SHP77 (cell line): ENCODE results near the gene ARF1.

Experiments used
- DNase-seq, 2 experiments: peaks; one replicate each; lab custom pipeline; 2025; lab: John Stamatoyannopoulos, UW

Gene ARF1

GRCh38 chr1:228082214-228082917, at the start of gene ARF1:
Gene ARF1 (plus strand): TSS chr1:228082708. CDS start chr1:228097115, 14,407 bp downstream.
- DNase-seq: peak; percentile 73 to 82

- no peak for DNase-seq
Measured at GRCh38 chr1:228033376-228033775, 49.1 kb upstream of the ARF1 start.

DNA sequence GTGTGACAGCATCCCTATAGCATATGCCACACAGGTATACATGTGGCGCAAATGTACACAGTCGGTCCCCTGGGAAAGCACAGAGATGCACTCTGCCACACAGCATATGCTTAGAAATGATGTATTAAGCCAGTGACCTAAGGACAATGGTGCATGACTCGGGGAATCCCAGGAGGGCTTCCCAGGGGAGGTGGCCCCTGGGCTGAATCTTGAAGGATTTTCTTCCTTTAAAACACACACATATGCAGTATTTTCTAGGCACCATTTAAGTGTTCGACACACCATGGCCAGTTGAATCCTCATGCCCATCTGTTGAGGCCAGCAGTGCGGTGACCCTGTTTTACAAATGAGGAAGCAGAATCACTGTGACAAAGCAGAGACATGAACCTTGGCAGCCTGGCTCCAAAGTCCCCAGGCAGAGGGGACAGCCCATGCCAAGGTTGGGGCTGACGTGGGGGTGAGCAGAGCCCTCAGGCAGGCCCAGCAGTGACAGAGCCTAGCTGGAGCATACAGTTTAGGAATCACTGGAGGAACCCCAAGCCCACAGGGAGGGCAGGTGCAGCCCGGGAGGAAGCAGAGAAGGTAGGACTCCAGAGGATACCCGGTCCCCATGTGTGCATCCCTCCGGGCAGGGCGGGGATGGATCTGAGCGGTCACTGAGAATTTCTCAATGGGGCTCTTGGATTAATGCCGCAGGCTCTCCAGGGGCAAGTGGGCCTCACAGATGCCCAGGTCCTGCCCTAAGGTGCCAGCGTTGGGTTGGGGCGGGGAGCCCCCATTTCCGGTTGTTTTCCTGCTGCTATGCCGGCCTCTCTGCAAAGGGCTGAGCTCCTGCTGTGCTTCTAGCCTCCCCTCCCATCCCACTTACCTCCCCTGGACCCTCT, 47.3 kb upstream of the ARF1 start:
- DNase-seq: no peak

DNA sequence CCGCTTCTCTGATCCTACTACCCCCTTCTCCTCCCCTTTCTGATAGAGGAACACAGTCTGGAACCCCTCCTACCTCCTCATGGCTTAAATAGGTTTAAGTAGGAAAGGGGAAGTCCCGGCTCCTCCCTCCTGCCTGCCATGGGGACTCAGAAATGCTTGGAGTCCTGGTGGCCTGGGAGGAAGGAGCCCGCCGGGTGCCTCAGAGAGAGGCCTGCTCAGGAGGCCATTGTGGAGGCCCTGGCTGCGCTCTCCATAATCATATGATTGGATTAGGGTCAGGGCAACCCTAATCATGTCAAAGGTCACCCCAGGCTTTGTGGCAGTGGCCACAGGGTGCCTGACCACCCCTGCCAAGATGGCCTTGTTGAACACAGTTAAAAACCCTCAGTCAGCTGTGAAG, 46.7 kb upstream of the ARF1 start:
- DNase-seq: no peak

DNA sequence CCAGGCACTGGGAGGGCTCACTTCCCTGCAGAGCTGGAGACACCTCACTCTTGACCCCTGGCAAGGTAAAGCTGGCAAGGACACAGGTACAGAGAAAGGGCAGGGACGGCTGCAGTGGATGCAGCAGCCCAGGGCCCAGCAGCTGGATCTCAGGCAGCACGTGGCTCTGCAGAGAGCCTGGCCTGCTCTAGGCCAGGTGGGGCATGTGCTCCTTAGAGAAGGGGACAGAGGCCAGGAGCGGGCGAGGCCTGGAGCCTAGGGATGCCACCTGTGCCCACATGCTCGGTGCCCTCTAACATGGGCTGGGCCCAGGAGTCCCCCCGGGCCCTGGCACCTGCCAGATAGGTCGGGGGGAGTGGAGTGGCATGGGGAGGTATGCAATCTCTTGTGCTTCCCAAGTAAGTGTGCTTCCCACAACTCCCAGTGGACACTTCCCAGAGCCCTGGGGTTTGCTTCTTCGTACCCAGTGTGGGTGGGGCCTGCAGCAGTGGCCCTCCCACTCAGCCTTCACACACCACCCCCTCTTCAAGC, 45.7 kb upstream of the ARF1 start:
- no peak for DNase-seq

DNA sequence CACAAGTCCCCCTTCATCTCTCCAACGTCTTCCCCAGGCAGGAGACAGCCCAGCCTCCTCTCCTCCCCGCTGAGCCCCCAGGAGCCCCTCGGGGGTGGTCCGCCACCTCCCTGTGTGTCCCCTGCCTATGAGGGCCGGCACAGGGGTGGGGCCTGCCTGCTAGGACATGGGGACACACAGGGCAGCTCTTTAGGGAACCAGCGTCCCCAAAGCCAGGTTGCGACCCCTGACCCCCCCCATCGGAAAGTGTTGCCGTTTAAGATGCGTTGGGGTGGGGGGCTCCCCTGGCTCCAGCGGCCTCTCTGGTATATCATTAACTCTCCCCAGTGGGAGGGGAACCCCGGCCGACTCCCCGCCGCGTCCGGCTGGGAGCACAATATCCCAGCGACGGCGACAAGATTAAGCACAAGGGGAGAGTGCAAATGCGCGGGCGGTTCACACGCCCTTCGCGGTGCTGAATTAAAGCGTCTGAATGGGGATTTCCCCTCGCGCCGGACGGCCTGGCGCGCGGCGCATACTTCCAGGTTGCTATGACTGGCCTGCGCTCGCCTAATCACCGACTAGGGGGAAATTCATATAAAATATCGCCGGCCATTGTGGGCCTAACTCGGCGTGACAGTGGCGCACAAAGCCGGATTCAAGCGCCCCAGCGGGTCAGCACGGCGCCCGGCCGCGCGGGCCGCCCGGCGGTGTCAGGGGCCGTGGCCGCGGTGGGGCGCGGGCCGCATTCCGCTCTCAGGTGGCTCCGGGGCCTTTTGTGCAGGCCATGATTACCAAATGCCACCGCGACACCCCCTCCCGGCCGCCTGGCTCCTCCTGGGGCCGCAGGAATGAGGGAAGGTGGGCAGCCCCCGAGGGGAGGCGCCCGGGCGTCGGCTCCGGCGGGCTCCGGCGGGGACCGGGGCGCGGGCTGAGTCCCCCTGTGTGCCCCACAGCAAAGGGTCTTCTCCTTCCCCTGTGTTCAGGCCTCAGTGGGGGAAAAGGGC, 44.8 kb upstream of the ARF1 start:
- DNase-seq: no peak

- DNase-seq: no peak
Measured at GRCh38 chr1:228038387-228039005, 44.0 kb upstream of the ARF1 start.

- no peak for DNase-seq
Measured at GRCh38 chr1:228039006-228039903, 43.3 kb upstream of the ARF1 start.

DNA sequence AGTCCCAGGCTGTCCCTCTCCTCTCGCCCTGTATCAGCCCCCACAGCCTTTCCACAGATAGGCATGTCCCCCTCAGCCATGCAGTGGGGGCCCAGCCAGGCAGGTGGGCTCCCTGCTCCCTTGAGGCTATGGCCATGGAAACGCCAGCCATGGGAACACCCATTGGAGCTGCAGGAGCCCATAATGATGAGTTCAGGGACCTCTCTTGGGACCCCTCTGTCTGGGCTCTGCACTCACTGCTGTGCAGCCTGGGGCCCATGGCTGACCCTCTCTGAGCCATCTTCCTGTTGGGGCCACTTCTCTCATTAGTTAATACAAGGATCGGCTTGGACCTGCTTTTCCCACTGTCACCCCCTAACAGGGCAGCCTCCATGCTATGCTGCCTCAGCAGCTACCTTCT, 42.5 kb upstream of the ARF1 start:
- no peak for DNase-seq

DNA sequence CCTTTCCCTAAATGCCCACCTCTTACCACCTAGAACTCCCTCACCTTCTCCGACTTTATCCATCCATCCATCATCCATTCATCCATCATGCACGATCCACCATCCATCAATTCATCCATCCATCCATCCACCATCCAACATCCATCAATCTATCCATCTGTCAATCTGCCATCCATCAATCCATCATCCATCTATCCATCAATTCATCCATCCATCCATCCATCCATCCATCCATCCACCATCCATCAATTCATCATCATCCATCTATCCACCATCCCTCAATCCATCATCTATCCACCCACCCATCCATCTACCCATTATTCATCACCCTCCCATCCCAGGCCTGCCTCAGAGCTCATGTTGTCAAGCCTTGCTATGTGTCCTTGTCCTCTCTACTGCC, 41.2 kb upstream of the ARF1 start:
- DNase-seq: no peak

DNA sequence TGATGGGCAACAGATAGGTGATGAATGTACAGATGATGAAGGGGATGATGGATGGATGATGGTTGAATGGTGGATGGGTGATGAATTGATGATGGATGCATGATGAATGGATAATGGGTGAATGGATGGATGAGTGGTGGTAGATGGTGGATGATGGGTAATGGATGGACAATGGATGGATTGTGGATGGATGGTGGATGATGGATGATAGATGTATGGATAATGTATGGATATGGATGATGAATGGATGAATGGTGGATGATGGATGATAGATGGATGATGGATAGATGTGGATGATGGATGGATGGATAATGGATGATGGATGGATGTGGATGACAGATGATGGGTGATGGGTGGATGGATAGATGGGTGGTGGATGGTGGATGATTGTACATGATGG, 40.0 kb upstream of the ARF1 start:
- DNase-seq: no peak

DNA sequence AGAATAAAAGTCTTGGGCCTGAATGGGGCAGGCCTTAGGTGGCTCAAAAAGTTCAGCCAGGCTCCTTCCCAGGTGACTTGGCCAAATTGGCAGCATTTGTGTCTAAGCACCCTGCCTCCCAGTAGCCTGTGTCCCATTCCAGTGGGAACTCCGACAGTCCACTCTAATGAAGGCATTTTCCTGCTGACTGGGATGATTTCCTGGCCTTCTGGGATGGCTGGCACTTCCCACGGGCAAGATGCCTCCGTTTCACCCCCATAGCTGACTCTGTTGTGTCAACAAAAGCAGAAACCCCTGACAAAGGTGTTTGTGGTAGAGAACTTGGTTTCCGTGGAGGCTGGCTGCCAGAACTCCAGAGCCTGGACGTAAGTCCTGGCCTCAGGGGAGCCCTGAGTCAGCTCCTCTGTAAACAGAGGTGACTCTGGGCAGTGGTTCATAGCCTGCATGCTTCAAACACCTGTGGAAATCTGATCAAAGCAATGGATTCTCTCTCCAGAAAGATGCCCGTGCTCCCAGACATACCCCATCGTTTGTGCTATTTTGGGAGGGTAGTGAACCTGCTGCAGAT, 39.1 kb upstream of the ARF1 start:
- no peak for DNase-seq

DNA sequence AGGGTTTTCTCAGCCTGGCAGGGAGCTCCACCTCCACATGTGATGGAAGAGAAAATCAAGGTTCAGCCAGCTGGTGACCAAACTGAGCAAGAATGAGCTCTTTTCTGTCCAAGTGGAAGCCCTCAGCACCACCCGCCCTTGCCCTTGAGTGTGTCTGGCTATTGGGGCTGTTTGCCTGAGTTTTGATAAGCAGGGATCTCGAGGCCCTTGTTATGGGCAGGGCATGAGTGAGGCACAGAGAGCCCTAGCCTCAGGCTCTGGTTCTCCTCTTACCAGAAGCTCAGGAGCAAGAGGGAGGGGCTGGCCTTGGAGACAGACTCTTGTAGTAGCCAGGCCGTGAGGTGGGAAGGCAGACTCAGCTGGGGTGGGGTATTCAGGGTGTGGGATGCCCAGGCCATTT, 37.5 kb upstream of the ARF1 start:
- DNase-seq: no peak

DNA sequence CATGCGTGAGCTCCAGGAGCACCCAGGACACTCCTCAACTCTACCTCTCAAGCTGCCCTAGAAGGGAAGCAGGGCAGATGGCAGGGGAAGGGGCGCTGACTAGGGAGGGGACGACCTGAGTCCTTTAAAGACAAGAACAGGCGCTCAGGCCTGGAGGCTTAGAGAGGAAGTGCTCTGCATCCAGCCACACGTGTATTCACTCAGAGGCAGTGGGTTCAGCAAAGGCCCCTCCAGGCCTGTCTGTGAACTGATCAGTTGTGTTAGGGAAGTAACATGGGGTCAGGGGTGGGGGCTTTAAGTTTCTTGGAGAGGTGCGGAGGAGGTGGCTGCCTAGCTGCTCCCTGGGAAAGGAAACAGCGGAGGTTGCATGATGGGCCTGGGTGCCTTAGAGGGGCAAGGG, 37.1 kb upstream of the ARF1 start:
- DNase-seq: no peak

DNA sequence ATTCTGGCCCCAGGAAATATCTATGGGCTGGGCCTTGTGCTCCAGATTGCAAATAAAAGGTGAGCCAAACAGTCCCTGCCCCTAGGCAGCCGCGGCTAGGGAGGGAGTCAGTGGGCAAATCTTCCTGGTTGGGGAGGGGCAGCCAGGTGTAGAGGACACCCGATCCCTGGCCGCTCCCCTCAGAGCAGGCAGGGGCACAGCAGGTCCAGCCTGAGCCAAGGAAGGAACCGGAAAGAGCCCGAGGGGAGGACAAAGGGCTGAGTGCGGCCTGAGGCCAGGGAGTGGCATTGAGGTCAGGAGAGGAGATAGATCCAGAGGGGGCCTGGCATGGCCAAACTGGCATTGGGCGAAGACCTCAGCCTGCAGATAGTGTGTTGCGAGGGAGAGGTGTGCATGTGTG, 36.6 kb upstream of the ARF1 start:
- no peak for DNase-seq

DNA sequence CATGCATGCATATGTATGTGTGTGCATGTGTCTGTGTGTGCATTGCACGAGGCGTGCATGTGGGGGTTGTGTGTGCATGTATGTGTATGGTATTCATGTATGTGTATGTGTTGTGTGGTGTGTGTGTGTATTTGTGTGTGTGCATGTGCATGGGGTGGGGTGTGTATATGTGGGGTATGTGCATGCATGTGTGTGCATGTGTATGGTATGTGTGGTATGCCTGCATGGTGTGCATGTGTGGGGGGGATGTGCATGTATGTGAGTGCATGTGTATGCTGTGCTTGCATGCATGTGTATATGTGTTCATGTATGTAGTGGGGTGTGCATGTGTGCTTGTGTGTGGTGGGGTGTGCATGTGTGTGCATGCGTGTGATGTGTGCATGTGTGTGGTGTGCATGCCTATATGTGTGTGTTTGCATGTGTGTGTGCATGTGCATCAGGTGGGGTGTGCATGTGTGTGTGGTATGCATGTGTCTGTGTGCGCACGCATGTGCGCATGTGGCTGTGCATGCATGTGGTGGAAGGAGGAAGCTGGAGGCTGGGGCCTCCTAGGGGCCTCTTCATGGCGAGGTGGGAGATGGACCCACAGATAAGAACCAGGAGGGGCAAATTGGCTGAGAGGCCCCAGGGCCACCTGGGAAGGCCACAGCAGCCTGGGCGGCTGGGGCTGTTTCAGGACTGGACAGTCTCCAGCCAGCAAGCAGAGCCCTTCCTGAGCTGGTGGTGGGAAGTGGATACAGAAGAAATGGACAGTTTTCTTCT, 35.9 kb upstream of the ARF1 start:
- no peak for DNase-seq

DNA sequence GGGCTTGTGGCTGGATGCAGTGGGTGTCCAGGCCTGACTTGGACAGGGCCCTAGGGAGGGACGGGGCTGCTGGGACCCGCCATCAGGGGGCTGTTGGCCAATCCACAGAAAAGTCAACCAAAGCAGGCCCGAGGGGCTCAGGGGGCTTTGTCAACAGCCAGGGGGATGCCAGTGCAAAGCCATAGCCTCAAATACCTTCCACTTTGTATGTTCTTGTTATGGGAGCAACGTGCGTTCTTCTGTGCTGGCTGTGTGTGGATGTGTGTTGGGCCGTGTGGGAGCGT, 35.4 kb upstream of the ARF1 start:
- DNase-seq: no peak

DNA sequence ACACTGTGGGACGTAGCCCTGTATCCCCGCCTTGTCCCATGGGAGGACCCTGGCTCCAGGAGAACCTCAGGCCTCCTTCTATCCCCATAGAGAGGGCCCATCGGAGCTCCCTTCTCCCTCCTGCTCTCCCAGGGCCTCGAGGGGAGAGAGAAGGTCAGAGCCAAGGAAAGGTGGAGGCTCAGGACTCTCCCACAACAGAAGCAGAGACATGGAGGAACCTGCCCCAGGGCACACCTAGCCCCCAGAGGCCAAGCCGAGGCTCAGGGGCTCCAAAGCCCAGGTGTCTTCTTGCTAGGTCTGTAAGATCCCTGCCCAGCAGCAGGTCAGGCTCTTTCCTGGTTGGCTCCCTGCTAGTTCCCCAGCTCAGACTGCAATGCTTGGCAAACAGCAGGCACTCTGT, 34.4 kb upstream of the ARF1 start:
- no peak for DNase-seq

DNA sequence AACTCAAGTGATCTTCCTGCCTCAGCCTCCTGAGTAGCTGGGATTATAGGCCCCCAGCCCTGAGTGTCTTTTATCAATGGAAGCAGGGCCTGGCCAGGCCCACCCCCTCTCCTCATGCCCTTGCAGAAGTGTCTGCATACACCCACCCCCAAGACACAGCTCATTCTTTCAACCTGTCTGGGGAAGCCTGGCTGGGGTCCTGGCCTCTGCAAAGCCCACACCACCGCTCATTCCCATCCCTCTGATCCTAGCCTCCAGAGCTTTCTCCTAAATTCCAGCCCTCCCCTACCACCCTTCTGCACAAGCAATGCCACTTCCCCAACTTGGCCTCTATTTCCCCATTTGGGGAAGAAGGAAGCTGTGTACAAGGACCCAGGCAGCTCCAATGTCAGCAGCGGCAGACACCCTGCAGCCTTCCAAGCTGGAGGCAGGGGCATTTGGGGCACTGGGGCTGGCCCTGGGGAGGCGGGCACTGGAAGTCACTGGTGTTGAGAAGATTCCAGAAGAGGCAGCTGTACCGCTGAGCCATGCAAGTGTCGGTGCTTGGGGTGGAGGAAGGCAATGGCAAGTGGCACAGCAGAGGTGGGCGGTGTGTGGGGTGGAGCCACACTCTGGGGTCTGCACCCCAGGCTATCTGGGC, 33.7 kb upstream of the ARF1 start:
- no peak for DNase-seq
